22Rv1 (cell line): ENCODE data around the gene UNC119B.

Experiments
- CTCF ChIP-seq: fragments of 450-650 bp; IDR thresholded peaks from 2 replicates; pipeline ENCODE4 v1.5.1; 2017; ENCODE audit warnings: mild to moderate bottlenecking
- ZFX ChIP-seq: fragments of 450-650 bp; IDR thresholded peaks from 2 replicates; pipeline ENCODE4 v1.6.1; 2017; ENCODE audit warnings: antibody characterized with exemption, borderline replicate concordance

DNA sequence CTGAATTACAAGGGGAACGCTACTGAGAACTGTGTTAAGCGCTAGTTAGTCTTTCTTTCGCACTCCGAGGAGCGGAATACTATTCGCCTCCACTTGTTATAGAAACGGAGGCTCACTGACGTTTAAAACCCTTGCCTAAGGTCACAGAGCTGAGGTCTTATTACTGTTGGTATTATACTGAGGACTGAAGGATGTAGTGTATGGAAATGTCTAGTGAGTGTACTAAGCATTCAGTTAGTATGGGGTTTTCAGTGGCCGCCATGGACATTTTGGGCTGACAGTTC lies 16.2 kb downstream of the UNC119B start:
- no peak for TF ChIP-seq CTCF
- TF ChIP-seq ZFX: no peak
